ENCODE measurements around the gene FADD.
A peak's percentile ranks its signal among the peaks of the same experiment; 100 is the strongest.
"Not testable (repeated sequence)": the region's sequence is repeated elsewhere in the genome, so short reads cannot be mapped to it uniquely, and the experiment has no call there.

The FADD gene

GRCh38 chr11:70183032-70183431 lies 20.1 kb upstream of the FADD start:
- DNase-seq = no peak

DNA sequence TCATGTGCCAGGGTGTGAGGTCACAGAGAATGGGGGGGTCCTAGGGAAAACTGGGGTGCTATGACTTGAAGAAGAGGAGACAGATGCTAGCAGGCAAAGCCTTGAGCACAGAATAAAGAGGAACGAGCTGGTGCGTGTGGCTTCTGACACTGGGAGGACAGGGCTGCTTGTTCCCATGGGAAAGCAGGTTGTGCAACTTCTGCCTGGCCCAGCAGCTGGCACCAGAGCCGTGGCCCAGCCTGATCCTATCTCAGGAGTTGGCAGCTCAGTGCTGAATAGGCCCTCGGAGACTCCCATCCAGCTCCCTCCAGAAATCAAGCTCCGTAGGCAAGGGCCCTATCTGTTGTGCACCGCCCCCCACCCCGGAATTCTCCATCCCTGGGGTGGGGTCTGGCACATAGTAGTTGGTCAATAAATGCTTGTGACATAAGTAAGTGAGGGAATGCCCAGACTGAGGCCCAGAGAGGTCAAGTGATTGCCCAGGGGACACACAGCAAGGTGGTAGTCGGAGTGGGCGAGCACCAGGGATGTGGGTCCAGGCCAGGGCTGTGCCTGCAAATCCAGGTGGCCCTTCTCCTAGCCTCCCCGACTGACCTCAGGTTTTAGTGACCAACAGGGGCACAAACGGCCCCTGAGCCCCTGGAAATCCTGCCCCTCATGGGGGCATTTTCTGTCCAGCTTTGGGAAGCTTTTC lies 19.5 kb upstream of the FADD start:
- no peak for DNase-seq

DNA sequence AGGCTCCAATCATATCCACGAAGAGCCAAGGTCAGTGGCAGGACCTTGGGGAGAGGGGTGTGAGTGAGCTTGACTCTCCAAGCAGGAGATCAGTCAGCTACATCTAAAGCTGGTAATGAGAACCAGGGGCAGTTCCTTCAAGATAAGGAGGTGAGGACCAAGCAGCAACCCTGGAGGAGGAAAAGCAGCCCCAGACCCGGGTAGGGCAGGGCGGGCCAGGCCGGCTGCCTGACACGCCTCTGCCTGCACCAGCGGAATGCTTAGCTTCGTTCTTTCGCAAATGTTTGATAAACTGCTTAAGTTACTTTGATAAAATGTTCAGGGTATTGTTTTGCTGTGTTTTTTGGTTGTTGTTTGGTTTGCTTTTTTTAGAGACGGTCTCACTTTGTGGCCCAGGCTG lies 18.7 kb upstream of the FADD start:
- DNase-seq = no peak

GRCh38 chr11:70185348-70186055 lies 17.6 kb upstream of the FADD start:
- no peak for DNase-seq

DNA sequence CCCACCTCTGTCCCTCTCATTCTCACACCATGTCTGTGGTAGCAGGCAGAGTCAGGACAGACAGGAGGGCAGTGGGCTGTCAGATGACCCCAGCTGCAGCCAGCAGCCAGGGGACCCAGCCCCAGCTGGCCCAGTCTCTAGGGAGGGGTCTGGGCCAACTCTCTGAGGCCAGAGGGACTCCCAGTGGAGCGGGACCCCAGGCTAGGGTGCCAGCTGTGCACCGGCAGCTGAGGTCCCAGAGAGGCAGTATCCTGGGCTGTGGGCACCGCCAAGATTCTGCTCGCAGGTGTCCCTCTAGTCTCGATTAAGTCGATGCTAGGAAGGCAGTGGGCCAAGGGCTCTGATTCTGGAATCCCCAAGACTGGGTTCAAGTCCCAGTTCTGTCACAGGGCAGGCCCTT lies 16.7 kb upstream of the FADD start:
- DNase-seq = no peak

- DNase-seq = no peak
These were observed 16.2 kb upstream of the FADD start for GRCh38 chr11:70186936-70187335.

GRCh38 chr11:70187771-70188170 lies 15.3 kb upstream of the FADD start:
- no peak for DNase-seq

- no peak for DNase-seq
These were observed 13.5 kb upstream of the FADD start for GRCh38 chr11:70189622-70190021.

- peak; percentile 1 for DNase-seq
These were observed 11.5 kb upstream of the FADD start for GRCh38 chr11:70191495-70192140.

DNA sequence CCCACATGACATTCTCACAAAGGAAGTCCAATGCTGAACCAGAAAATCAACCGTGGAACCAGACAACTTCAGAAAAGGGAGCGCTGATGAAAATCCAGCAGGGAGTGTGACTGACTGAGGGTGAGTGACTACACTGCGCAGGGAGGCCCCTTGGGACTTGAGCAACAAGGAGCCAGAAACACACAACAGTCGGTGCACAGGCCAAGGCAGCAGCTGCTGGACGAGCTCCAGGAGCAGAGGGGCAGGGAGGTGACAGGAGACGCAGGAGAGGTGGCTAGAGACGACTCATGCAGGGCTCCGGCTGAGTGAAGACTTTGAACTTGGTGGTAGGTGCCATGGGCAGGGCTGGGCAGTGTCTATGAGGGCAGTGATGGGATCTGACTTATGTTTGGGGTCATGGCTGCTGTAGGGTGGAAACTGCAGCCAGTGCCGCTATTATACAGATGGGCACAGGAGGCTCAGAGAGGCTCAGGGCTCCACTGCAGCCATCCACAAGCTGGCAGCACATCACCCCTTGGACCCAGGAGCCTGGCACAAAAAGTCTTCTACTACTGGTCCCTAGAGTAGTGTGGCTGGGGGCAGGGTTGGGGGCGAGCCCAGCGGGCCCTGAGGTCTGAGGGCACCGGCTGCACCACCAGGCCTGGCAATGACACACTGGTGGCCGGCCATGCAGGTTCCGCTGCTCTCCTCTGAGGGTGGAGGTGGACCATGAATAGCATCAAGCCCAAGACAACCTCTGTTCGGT lies 10.3 kb upstream of the FADD start:
- no peak for DNase-seq

DNA sequence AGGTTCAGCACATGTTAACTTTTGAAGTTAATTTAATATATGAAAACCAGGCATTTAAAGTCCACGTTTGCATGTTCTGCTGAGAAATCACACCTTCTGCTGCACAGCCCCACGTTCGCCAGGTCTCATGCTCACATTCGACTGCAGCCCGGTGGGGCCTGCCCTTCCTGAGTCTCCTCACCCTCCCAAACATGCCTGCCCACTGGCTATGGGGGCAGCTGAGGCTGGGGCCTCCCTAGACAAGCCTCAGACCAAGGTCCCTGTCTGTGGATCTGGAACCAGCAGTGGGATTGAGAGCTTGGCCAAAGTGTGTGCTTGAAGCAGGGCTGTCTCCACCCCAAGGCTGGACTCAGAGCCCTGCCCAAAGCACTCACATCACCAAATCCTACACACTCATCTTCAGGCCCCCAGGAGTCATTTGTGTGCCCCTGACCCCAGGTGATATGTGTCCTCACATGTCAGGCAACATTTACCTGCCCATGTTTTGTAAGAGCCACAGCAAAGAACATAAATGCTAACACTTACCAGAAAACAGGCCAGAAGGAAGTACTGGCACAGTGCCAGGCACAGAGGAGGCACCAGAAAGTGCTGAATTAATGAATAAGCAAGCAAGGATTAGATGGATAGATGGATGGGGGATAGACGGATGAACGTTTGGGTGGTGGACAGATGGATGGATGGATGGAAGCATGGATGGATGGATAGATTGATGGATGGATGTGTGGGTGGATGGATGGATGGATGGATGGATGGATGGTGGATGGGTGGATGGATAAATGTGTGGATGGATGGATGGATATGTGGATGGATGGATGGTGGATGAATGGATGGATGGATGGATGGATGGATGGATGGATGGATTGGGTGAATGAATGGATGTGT lies 9.4 kb upstream of the FADD start:
- DNase-seq = no peak

DNA sequence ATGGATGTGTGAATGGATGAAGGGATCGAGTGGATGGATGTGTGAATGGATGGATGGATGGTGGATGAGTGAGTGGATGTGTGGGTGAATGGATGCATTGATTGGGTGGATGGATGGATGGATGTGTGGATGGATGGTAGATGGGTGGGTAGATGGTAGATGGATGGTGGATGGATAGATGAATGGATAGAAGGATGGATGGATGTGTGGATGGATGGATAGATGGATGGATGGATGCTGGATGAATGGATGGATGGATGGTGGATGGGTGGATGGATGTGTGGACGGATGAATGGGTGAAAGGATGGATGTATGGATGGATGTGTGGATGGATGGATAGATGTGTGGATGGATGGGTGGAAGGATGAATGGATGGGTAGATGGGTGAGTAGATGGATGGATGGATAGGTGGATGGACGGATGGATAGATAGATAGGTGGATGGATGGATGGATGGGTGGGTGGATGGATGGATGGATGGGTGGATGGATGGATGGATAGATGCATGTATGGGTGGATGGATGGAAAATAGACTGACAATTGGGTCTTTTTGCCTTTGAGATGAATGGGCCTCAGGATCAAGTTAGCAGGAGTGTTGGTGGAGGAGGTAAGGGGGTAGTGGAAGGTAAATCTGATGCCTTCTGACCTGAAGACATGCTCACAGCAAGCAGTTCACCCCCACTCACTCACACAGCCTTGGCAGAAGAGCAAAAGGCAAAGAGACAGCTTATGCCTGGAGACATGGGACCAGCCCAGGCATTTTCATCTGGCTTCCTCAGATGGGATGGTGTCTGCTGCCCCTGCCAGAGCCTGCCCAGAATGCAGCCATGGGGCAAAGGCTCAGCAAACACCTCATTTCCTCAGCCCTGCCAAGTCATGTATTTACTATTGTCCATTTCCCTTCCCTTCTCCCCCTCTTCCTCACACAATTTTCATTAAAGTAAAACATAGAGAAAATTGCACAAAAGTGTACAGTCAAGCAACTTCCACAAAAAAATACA lies 8.0 kb upstream of the FADD start:
- no peak for DNase-seq

DNA sequence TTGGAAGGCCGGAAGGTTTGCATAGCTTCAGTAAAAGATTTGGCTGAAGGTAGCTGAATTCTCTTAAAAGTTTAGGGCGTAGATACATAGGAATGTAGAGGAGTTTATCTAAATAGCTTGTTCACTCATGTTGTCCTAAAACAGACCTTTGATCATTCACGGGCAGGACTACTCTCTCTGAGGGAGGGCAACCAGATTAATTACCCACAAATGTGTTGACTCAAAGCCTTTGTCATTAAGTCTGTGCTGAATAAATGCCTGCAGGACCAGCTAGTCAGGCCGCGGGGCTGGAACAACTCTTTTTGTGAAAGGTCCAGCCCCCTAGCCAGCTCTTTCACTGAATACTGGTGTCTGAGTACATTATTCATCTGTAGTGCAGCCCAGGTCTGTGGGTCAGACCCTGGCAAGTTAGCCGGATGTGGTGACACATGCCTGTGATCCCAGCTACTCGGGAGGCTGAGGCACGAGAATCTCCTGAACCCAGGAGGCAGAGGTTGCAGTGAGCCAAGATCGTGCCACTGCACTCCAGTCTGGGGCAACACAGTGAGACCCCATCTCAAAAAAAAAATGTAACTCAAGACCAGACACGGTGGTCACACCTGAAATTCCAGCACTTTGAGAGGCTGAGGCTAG lies 2.8 kb upstream of the FADD start:
- no peak for DNase-seq

DNA sequence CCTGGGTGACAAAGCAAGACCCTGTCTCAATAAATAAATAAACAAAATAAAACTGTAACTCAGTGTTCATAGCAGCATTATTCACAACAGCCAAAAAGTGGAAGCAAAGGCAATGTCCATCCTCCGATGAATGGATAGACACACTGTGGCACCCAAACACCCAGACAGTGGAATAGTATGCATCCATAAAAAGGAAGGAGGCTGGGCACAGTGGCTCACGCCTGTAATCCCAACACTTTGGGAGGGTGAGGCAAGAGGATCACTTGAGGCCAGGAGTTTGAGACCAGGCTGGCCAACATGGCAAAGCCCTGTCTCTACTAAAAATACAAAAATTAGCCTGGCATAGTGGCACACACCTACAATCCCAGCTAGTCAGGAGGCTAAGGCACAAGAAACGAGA lies 2.0 kb upstream of the FADD start:
- DNase-seq = not testable (repeated sequence)

GRCh38 chr11:70201882-70202861 lies 924 bp upstream of the FADD start:
- DNase-seq = no peak

DNA sequence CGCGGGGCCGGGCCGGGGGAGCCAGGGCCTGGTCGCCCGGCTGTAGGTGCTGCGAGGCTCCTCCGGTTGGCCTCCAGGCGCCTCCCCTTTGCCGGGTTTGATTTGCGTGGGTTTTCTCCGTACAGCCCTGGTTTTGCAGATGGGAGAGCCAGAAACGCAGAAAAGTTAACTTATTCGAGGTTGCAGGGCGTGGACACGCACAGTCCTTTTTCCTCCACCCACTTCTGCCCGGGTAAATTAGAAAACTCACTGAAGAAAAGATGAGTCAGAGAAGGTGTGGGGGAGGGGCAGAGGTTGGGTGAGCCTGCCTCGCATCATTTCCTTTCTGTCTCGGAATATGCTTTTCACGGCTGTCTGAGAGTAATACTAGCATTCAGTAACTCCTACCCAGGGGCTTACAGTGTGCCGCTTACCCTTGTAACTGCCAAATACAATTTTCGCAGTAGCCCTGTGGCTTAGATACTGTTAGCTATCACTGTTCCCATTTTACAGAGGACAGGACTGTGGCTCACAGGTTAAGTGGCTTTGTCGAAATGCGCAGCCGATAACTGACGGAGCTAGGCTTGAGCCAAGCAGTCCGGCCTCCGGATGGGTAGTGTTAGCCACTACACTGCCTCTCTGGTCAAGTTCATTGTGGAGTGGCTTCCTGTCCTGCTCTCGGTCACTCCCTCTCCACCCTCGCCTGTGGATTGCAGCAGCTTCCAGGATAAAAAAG lies 812 bp downstream of the FADD start:
- no peak for DNase-seq

DNA sequence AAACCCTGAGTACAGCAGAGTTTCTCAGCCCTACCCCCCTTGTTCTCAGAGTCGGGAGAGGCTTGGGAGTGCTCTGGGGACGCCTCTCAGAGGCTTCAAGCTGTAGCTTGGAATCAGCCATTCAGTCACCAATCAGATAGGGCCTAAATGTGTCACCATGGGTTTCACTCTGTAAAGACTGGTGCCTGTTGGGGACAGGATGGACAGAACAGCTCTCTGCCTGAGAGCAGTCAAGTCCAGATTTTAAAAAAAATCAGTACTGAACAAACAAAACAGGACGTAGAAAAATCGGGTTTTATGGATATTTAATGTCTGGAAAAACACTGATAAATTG lies 1.3 kb downstream of the FADD start:
- DNase-seq = no peak

DNA sequence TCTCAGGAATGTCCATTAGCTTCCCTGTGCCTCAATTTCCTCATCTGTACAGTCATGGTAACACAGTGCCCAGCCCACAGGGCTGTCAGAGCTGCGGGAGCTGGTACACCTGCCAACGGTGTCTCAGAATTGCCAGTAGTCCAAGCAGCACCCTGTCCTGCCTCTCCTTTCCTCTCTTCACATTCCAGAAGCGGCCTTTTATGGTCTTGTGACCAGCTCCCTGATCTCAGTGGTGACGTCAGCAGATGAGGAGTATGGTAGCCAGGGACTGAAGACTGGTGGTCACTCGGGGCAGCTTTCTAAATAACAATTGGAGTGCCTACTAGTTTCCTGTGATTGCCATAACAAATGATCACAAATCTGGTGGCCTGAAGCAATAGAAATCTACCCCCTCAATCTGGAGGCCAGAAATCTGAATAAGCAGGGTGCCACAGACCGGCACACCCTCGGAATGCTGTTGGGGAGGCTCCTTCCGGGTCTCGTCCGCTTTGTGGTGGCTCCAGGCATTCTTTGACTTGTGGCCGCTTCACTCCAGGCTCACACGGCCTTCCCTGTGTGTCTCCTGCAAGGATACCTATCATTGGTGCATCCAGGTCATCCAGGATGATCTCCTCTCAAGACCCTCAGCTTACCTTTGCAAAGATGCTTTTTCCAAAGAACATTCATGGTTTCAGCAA lies 2.1 kb downstream of the FADD start:
- no peak for DNase-seq
